Liver (tissue), 9 donors: ENCODE data around the gene TMF1. TPM values are rescaled to one million over a fixed set of nuclear protein-coding genes. Genes with fewer than 3 reads are reported as not detected.

Experiments
- DNase-seq: peaks from one replicate; pipeline ENCODE4 v3.0.0-alpha.2; 2017; ENCODE audit warnings: low spot score
- H3K27ac ChIP-seq, 2 donors: one replicate each; pipeline ENCODE4 v1.7.0; 2013; ENCODE audit warnings: inconsistent platforms in 2 of 2, low read length in 2 of 2, control low read depth in 1 of 2, low read depth in 1 of 2, mild to moderate bottlenecking in 1 of 2
- H3K27me3 ChIP-seq, 4 donors: one replicate each; pipeline versions ENCODE4 v1.6.1 to v1.7.0; 2013; ENCODE audit warnings: low read length in 3 of 4, inconsistent platforms in 1 of 4, mild to moderate bottlenecking in 1 of 4, moderate library complexity in 1 of 4; ENCODE audit not compliant: control insufficient read depth in 4 of 4, insufficient read depth in 4 of 4
- H3K36me3 ChIP-seq, 4 donors: one replicate each; pipeline versions ENCODE4 v1.6.1 to v1.7.0; 2013; ENCODE audit warnings: low read length in 3 of 4, mild to moderate bottlenecking in 3 of 4, low read depth in 1 of 4, moderate library complexity in 1 of 4; ENCODE audit not compliant: control insufficient read depth in 4 of 4, insufficient read depth in 3 of 4
- H3K4me1 ChIP-seq, 4 donors: one replicate each; pipeline versions ENCODE4 v1.6.1 to v1.7.0; 2013; ENCODE audit warnings: low read length in 3 of 4, mild to moderate bottlenecking in 3 of 4, moderate library complexity in 1 of 4; ENCODE audit not compliant: control insufficient read depth in 4 of 4, insufficient read depth in 4 of 4
- H3K4me3 ChIP-seq, 3 donors: one replicate each; pipeline versions ENCODE4 v1.6.1 to v1.7.0; 2013; ENCODE audit warnings: low read length in 3 of 3, control low read depth in 1 of 3, low read depth in 1 of 3, mild to moderate bottlenecking in 1 of 3
- H3K9ac ChIP-seq, 2 donors: one replicate each; pipeline ENCODE4 v1.7.0; 2013; ENCODE audit warnings: low read length in 2 of 2, mild to moderate bottlenecking in 2 of 2, moderate library complexity in 2 of 2, control low read depth in 1 of 2, low read depth in 1 of 2
- H3K9me3 ChIP-seq, 4 donors: one replicate each; pipeline versions ENCODE4 v1.6.1 to v1.7.0; 2013; ENCODE audit warnings: low read length in 3 of 4; ENCODE audit not compliant: control insufficient read depth in 4 of 4
- EGR1 ChIP-seq, 2 donors: IDR thresholded peaks; 2 replicates each; pipeline ENCODE4 v1.6.1; 2016 to 2018; ENCODE audit warnings: antibody characterized with exemption in 2 of 2, low read depth in 2 of 2
- FOXA1 ChIP-seq: IDR thresholded peaks from 2 replicates; pipeline ENCODE4 v1.6.1; 2016; ENCODE audit warnings: antibody characterized with exemption
- FOXA2 ChIP-seq: IDR thresholded peaks from 2 replicates; pipeline ENCODE4 v1.6.1; 2016; ENCODE audit warnings: antibody characterized with exemption
- NR2F2 ChIP-seq: IDR thresholded peaks from 2 replicates; pipeline ENCODE4 v1.6.1; 2016; ENCODE audit warnings: antibody characterized with exemption
- RAD21 ChIP-seq, 2 donors: IDR thresholded peaks; 2 replicates each; pipeline ENCODE4 v1.6.1; 2016; ENCODE audit warnings: antibody characterized with exemption in 2 of 2, mild to moderate bottlenecking in 2 of 2
- RXRA ChIP-seq, 2 donors: IDR thresholded peaks; 2 replicates each; pipeline ENCODE4 v1.6.1; 2017 to 2018; ENCODE audit warnings: antibody characterized with exemption in 2 of 2, mild to moderate bottlenecking in 1 of 2
- TAF1 ChIP-seq: conservative IDR thresholded peaks from 2 replicates; pipeline ENCODE4 v1.6.1; 2016; ENCODE audit warnings: antibody characterized with exemption, mild to moderate bottlenecking
- YY1 ChIP-seq: IDR thresholded peaks from 2 replicates; pipeline ENCODE4 v1.6.1; 2016; ENCODE audit warnings: antibody characterized with exemption, mild to moderate bottlenecking
- WGBS: extraction: QIAGEN DNeasy Blood & Tissue Kit; methylation state at CpG from one replicate; pipeline ENCODE4 v1.1.7; 2013; 5-methylcytosine and 5-hydroxymethylcytosine counted together
- polyA plus RNA-seq, 2 donors: library from polyadenylated mRNA; stranded (reverse) in 1 of 2; unstranded in 1 of 2; fragments of 200-250 nt in 1 of 2; fragments of >200 nt in 1 of 2; fragmentation: Nextera tagmentation in 1 of 2; extraction: Ambion mirVana in 1 of 2; gene quantifications; one replicate each; pipeline versions ENCODE4 v1.2.1 to v1.2.3, GENCODE V29; 2013 to 2015
- total RNA-seq, 2 donors: library from RNA; depleted of rRNA; stranded (reverse); fragments of >200 nt; gene quantifications; one replicate each; pipeline ENCODE4 v1.2.3, GENCODE V29; 2014
- TF ChIP-seq, protein P1 (sequence below): fragments of 150-350 bp; IDR thresholded peaks from 2 replicates; pipeline ENCODE4 v1.5.1; 2017; ENCODE audit warnings: improper control_type of control experiment, low read depth, low read length; ENCODE audit not compliant: missing input control
- TF ChIP-seq, protein P2 (sequence below): IDR thresholded peaks from 2 replicates; pipeline ENCODE4 v1.6.1; 2016; ENCODE audit warnings: antibody characterized with exemption, mild to moderate bottlenecking
- TF ChIP-seq, protein P3 (sequence below): IDR thresholded peaks from 2 replicates; pipeline ENCODE4 v1.6.1; 2016; ENCODE audit warnings: antibody characterized with exemption
- TF ChIP-seq, protein P4 (sequence below): IDR thresholded peaks from 2 replicates; pipeline ENCODE4 v1.6.1; 2016; ENCODE audit warnings: antibody characterized with exemption
- donor health status: healthy.
- donor health status: healthy.
- donor health status: healthy.
- donor health status: healthy.
- donor health status: healthy.

The TMF1 gene
- total and polyA plus RNA-seq, 4 donors = 5.5 to 19.4 (median 8.6) TPM

GRCh38 chr3:69079269-69080159 lies 27.4 kb upstream of the TMF1 start:
- Histone ChIP-seq H3K9ac (peak overlapping the region; percentile 42 to 74), H3K27ac (peak overlapping the region; percentile 4 to 48), H3K9me3 (no peaks in the 10 kb centered on the region), H3K4me1 (peaks cover 9 to 20% (median 14%) of the 10 kb centered on the region in 4 donors), H3K4me3 (peak overlapping the region; percentile 51 to 100 (median 72)), H3K36me3 (peaks cover 0 to 3% (median 0%) of the 10 kb centered on the region in 4 donors), H3K27me3 (no peaks in the 10 kb centered on the region)
- 2% methylated on average over 29 of the region's 29 CpGs for WGBS
- DNase-seq = peak; percentile 57
- TF ChIP-seq, protein P1, sequence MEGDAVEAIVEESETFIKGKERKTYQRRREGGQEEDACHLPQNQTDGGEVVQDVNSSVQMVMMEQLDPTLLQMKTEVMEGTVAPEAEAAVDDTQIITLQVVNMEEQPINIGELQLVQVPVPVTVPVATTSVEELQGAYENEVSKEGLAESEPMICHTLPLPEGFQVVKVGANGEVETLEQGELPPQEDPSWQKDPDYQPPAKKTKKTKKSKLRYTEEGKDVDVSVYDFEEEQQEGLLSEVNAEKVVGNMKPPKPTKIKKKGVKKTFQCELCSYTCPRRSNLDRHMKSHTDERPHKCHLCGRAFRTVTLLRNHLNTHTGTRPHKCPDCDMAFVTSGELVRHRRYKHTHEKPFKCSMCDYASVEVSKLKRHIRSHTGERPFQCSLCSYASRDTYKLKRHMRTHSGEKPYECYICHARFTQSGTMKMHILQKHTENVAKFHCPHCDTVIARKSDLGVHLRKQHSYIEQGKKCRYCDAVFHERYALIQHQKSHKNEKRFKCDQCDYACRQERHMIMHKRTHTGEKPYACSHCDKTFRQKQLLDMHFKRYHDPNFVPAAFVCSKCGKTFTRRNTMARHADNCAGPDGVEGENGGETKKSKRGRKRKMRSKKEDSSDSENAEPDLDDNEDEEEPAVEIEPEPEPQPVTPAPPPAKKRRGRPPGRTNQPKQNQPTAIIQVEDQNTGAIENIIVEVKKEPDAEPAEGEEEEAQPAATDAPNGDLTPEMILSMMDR = no peak
- TF ChIP-seq, protein P2, sequence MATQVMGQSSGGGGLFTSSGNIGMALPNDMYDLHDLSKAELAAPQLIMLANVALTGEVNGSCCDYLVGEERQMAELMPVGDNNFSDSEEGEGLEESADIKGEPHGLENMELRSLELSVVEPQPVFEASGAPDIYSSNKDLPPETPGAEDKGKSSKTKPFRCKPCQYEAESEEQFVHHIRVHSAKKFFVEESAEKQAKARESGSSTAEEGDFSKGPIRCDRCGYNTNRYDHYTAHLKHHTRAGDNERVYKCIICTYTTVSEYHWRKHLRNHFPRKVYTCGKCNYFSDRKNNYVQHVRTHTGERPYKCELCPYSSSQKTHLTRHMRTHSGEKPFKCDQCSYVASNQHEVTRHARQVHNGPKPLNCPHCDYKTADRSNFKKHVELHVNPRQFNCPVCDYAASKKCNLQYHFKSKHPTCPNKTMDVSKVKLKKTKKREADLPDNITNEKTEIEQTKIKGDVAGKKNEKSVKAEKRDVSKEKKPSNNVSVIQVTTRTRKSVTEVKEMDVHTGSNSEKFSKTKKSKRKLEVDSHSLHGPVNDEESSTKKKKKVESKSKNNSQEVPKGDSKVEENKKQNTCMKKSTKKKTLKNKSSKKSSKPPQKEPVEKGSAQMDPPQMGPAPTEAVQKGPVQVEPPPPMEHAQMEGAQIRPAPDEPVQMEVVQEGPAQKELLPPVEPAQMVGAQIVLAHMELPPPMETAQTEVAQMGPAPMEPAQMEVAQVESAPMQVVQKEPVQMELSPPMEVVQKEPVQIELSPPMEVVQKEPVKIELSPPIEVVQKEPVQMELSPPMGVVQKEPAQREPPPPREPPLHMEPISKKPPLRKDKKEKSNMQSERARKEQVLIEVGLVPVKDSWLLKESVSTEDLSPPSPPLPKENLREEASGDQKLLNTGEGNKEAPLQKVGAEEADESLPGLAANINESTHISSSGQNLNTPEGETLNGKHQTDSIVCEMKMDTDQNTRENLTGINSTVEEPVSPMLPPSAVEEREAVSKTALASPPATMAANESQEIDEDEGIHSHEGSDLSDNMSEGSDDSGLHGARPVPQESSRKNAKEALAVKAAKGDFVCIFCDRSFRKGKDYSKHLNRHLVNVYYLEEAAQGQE = no peak
- TF ChIP-seq, protein P3, sequence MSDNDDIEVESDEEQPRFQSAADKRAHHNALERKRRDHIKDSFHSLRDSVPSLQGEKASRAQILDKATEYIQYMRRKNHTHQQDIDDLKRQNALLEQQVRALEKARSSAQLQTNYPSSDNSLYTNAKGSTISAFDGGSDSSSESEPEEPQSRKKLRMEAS = no peak
- TF ChIP-seq FOXA2 (no peak), RAD21 (IDR thresholded peaks at IDR 0.05) (no peak), FOXA1 (no peak), EGR1 (IDR thresholded peaks at IDR 0.05; ENCODE audit: low read depth in 2 of 2) (no peak), TAF1 (no peak), NR2F2 (no peak), RXRA (IDR thresholded peaks at IDR 0.05) (no peak)

DNA sequence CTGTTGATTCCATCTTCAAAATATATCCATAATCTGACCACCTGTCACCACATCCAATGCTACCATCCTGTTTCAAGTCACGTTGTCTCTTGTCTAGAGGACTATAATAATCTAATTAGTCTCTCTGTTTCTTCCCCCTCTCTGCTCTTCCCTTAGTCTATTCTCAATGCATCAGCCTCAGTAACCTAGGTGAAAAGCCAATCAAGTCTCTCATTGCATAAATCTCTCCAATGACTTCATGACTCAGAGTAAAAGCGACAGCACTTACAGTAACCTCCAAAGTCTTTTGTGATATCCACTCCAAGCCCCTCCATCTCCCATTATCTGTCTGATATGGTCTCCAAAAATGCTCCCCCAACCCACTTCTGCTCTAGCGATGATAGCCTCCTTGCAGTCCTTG lies 20.8 kb upstream of the TMF1 start:
- no peak for TF ChIP-seq YY1
- TF ChIP-seq EGR1 (IDR thresholded peaks at IDR 0.05; ENCODE audit: low read depth in 2 of 2) = no peak
- TF ChIP-seq, protein P4, sequence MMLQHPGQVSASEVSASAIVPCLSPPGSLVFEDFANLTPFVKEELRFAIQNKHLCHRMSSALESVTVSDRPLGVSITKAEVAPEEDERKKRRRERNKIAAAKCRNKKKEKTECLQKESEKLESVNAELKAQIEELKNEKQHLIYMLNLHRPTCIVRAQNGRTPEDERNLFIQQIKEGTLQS = no peak
- TF ChIP-seq, protein P3 = no peak
- 97% methylated on average over 3 of the region's 3 CpGs for WGBS
- DNase-seq = no peak
- Histone ChIP-seq H3K9me3 (no peaks in the 10 kb centered on the region), H3K9ac (no peak overlapping the region), H3K4me3 (no peak overlapping the region), H3K36me3 (peaks cover 3 to 8% (median 4%) of the 10 kb centered on the region in 4 donors), H3K27ac (no peak overlapping the region), H3K4me1 (no peaks in the 10 kb centered on the region), H3K27me3 (no peaks in the 10 kb centered on the region)
